ENCODE measurements around the gene TOR4A.
"Not testable (repeated sequence)": the region's sequence is repeated elsewhere in the genome, so short reads cannot be mapped to it uniquely, and the experiment has no call there.

The TOR4A gene

GRCh38 chr9:137320555-137321384 is 43.2 kb downstream of the TOR4A start:
- no peak for DNase-seq

- DNase-seq = no peak
Measured at GRCh38 chr9:137321726-137322361, 44.3 kb downstream of the TOR4A start.

GRCh38 chr9:137323531-137324331 is 46.2 kb downstream of the TOR4A start:
- no peak for DNase-seq

GRCh38 chr9:137325124-137325523 is 47.6 kb downstream of the TOR4A start:
- DNase-seq = no peak

GRCh38 chr9:137325799-137326198 is 48.3 kb downstream of the TOR4A start:
- DNase-seq = no peak

GRCh38 chr9:137326445-137327065 is 49.0 kb downstream of the TOR4A start:
- DNase-seq = no peak

- peak; percentile 32 for DNase-seq
Measured at GRCh38 chr9:137327641-137328550, 50.4 kb downstream of the TOR4A start.

- DNase-seq = not testable (repeated sequence)
Measured at GRCh38 chr9:137329590-137329989, 52.1 kb downstream of the TOR4A start.

- no peak for DNase-seq
Measured at GRCh38 chr9:137330689-137331088, 53.2 kb downstream of the TOR4A start.

GRCh38 chr9:137331929-137332328 is 54.4 kb downstream of the TOR4A start:
- DNase-seq = no peak
